ENCODE measurements around the gene SETX.

SETX gene

GRCh38 chr9:132356324-132356924 lies 1.6 kb upstream of the SETX start:
- DNase-seq, result no peak

- DNase-seq, result no peak
Observed at GRCh38 chr9:132351404-132352045, 3.3 kb downstream of the SETX start.

GRCh38 chr9:132350861-132351315 lies 3.9 kb downstream of the SETX start:
- DNase-seq, result no peak

GRCh38 chr9:132348676-132349075 lies 6.1 kb downstream of the SETX start:
- no peak for DNase-seq

- no peak for DNase-seq
Observed at GRCh38 chr9:132346177-132346576, 8.6 kb downstream of the SETX start.

- peak in 29 of 58 donors; percentile 2 to 64 (median 29) for DNase-seq
Observed at GRCh38 chr9:132341177-132341840, 13.5 kb downstream of the SETX start.

GRCh38 chr9:132334364-132334763 lies 20.4 kb downstream of the SETX start:
- DNase-seq, result no peak

- DNase-seq, result no peak
Observed at GRCh38 chr9:132333556-132333955, 21.2 kb downstream of the SETX start.

GRCh38 chr9:132328580-132328979 lies 26.2 kb downstream of the SETX start:
- no peak for DNase-seq

GRCh38 chr9:132327537-132327936 lies 27.2 kb downstream of the SETX start:
- DNase-seq, result no peak

GRCh38 chr9:132324425-132324824 lies 30.4 kb downstream of the SETX start:
- no peak for DNase-seq

GRCh38 chr9:132319421-132320110 lies 35.2 kb downstream of the SETX start:
- DNase-seq, result no peak

- DNase-seq, result no peak
Observed at GRCh38 chr9:132312873-132313272, 41.9 kb downstream of the SETX start.

- no peak for DNase-seq
Observed at GRCh38 chr9:132312426-132312825, 42.4 kb downstream of the SETX start.

- no peak for DNase-seq
Observed at GRCh38 chr9:132311978-132312377, 42.8 kb downstream of the SETX start.

- no peak for DNase-seq
Observed at GRCh38 chr9:132309056-132309455, 45.7 kb downstream of the SETX start.

- no peak for DNase-seq
Observed at GRCh38 chr9:132301521-132301920, 53.3 kb downstream of the SETX start.

GRCh38 chr9:132299221-132299620 lies 55.6 kb downstream of the SETX start:
- DNase-seq, result no peak

GRCh38 chr9:132295181-132295580 lies 59.6 kb downstream of the SETX start:
- DNase-seq, result no peak

GRCh38 chr9:132293145-132293721 lies 61.6 kb downstream of the SETX start:
- DNase-seq, result no peak

GRCh38 chr9:132288966-132289365 lies 65.8 kb downstream of the SETX start:
- DNase-seq, result no peak

GRCh38 chr9:132288361-132288760 lies 66.4 kb downstream of the SETX start:
- DNase-seq, result no peak

Data from anterior cingulate cortex (tissue), 58 donors.